Testis (tissue), 2 donors: ENCODE data around the gene PRDX2.

Experiments used
- POLR2A ChIP-seq: fragments of 450-650 bp; IDR thresholded peaks from one replicate; pipeline ENCODE4 v1.6.1; 2017; ENCODE audit warnings: antibody characterized with exemption, mild to moderate bottlenecking, moderate library complexity
- TF ChIP-seq, protein P1 (sequence below), 3 experiments: fragments of 450-650 bp in 2 of 3; fragments of 200-600 bp in 1 of 3; sonication (generic) in 1 of 3; IDR thresholded peaks; one replicate each; pipeline ENCODE4 v1.5.1; 2016 to 2019; ENCODE audit warnings: antibody characterized with exemption in 3 of 3, mild to moderate bottlenecking in 2 of 3, moderate library complexity in 1 of 3

GRCh38 chr19:12838182-12838885 lies 36.7 kb upstream of the PRDX2 start, which contains the start of gene MAST1:
- TF ChIP-seq POLR2A: no peak
- TF ChIP-seq, protein P1, sequence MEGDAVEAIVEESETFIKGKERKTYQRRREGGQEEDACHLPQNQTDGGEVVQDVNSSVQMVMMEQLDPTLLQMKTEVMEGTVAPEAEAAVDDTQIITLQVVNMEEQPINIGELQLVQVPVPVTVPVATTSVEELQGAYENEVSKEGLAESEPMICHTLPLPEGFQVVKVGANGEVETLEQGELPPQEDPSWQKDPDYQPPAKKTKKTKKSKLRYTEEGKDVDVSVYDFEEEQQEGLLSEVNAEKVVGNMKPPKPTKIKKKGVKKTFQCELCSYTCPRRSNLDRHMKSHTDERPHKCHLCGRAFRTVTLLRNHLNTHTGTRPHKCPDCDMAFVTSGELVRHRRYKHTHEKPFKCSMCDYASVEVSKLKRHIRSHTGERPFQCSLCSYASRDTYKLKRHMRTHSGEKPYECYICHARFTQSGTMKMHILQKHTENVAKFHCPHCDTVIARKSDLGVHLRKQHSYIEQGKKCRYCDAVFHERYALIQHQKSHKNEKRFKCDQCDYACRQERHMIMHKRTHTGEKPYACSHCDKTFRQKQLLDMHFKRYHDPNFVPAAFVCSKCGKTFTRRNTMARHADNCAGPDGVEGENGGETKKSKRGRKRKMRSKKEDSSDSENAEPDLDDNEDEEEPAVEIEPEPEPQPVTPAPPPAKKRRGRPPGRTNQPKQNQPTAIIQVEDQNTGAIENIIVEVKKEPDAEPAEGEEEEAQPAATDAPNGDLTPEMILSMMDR (IDR thresholded peaks at IDR 0.05): peak in 2 of 3 experiments; percentile 22 to 36
